ENCODE data around the gene ELFN2. TPM values are rescaled to one million over a fixed set of nuclear protein-coding genes. Genes with fewer than 3 reads are reported as not detected.

The ELFN2 gene
- total and polyA plus RNA-seq, 2 experiments from 2014 or later, result 0.40 to 0.53 TPM

- 93% methylated on average over 7 of the region's 7 CpGs for WGBS (ENCODE audit: low lambda C conversion rate, missing lambda C conversion rate)
- Histone ChIP-seq H3K27me3 (no peaks in the 10 kb centered on the region), H3K4me3 (no peak overlapping the region), H3K36me3 (replicated peaks; ENCODE audit: insufficient read depth, low read depth) (no peaks in the 10 kb centered on the region), H2AFZ (no peak overlapping the region), H3K27ac (no peak overlapping the region), H3K4me2 (no peak overlapping the region), H3K79me2 (no peaks in the 10 kb centered on the region), H3K9me2 (replicated peaks; ENCODE audit: insufficient read depth) (no peaks in the 10 kb centered on the region), H4K20me1 (ENCODE audit: insufficient read depth, poor library complexity, severe bottlenecking) (no peaks in the 10 kb centered on the region), H3K4me1 (ENCODE audit: insufficient read depth) (peaks cover 20% of the 10 kb centered on the region), H3K9me3 (ENCODE audit: low read depth) (no peaks in the 10 kb centered on the region)
- TF ChIP-seq EZH2 (IDR thresholded peaks at IDR 0.05; ENCODE audit: borderline replicate concordance), result no peak
- no peak for TF ChIP-seq EZH2phosphoT487 (IDR thresholded peaks at IDR 0.05; ENCODE audit: low read depth, severe bottlenecking, unreplicated experiment)
- no peak for TF ChIP-seq CTCF (IDR thresholded peaks at IDR 0.05; ENCODE audit: poor library complexity)
- DNase-seq (ENCODE audit: low spot score), result no peak
Measured at GRCh38 chr22:37453696-37454095, 26.4 kb upstream of the ELFN2 start.

GRCh38 chr22:37451218-37451617 lies 23.9 kb upstream of the ELFN2 start:
- no peak overlapping the region for H3K4me3 ChIP-seq
- H3K27me3 ChIP-seq, result no peaks in the 10 kb centered on the region
- 97% methylated on average over 1 of the region's 1 CpG for WGBS (ENCODE audit: low lambda C conversion rate, missing lambda C conversion rate)
- no peaks in the 10 kb centered on the region for H3K9me3 ChIP-seq (ENCODE audit: low read depth)
- H3K27ac ChIP-seq, result no peak overlapping the region
- DNase-seq (ENCODE audit: low spot score), result no peak
- H3K79me2 ChIP-seq, result no peaks in the 10 kb centered on the region
- TF ChIP-seq EZH2 (IDR thresholded peaks at IDR 0.05; ENCODE audit: borderline replicate concordance) (no peak), CTCF (IDR thresholded peaks at IDR 0.05; ENCODE audit: poor library complexity) (no peak), EZH2phosphoT487 (IDR thresholded peaks at IDR 0.05; ENCODE audit: low read depth, severe bottlenecking, unreplicated experiment) (no peak)
- H4K20me1 ChIP-seq (ENCODE audit: insufficient read depth, poor library complexity, severe bottlenecking), result no peaks in the 10 kb centered on the region
- no peak overlapping the region for H2AFZ ChIP-seq
- peaks cover 18% of the 10 kb centered on the region for H3K4me1 ChIP-seq (ENCODE audit: insufficient read depth)
- no peaks in the 10 kb centered on the region for H3K36me3 ChIP-seq (replicated peaks; ENCODE audit: insufficient read depth, low read depth)
- no peaks in the 10 kb centered on the region for H3K9me2 ChIP-seq (replicated peaks; ENCODE audit: insufficient read depth)
- H3K4me2 ChIP-seq, result no peak overlapping the region

GRCh38 chr22:37449331-37450001 lies 22.2 kb upstream of the ELFN2 start:
- Histone ChIP-seq H3K4me1 (ENCODE audit: insufficient read depth) (peaks cover 3% of the 10 kb centered on the region), H2AFZ (no peak overlapping the region), H3K79me2 (no peaks in the 10 kb centered on the region), H3K9me3 (ENCODE audit: low read depth) (no peaks in the 10 kb centered on the region), H4K20me1 (ENCODE audit: insufficient read depth, poor library complexity, severe bottlenecking) (no peaks in the 10 kb centered on the region), H3K27me3 (no peaks in the 10 kb centered on the region), H3K36me3 (replicated peaks; ENCODE audit: insufficient read depth, low read depth) (no peaks in the 10 kb centered on the region), H3K27ac (no peak overlapping the region), H3K9me2 (replicated peaks; ENCODE audit: insufficient read depth) (no peaks in the 10 kb centered on the region), H3K4me3 (no peak overlapping the region), H3K4me2 (no peak overlapping the region)
- no peak for TF ChIP-seq CTCF (IDR thresholded peaks at IDR 0.05; ENCODE audit: poor library complexity)
- TF ChIP-seq EZH2 (IDR thresholded peaks at IDR 0.05; ENCODE audit: borderline replicate concordance), result no peak
- TF ChIP-seq EZH2phosphoT487 (IDR thresholded peaks at IDR 0.05; ENCODE audit: low read depth, severe bottlenecking, unreplicated experiment), result no peak
- 70% methylated on average over 15 of the region's 15 CpGs for WGBS (ENCODE audit: low lambda C conversion rate, missing lambda C conversion rate)
- DNase-seq (ENCODE audit: low spot score), result no peak
